ENCODE results near the gene DNAAF6. TPM values are rescaled to one million over a fixed set of nuclear protein-coding genes. Genes with fewer than 3 reads are reported as not detected.
"Not testable (repeated sequence)": the region's sequence is repeated elsewhere in the genome, so short reads cannot be mapped to it uniquely, and the experiment has no call there.

DNAAF6 gene
- total RNA-seq (2022) (not detected in 2 replicates), Bru-seq, nascent RNA (percentile 8 among the genes with signal in this experiment), BruChase-seq, experiment 1, labeled RNA remaining after a 6-hour chase (not detected), BruChase-seq, experiment 2, labeled RNA remaining after a 2-hour chase (not detected)
- long read RNA-seq = 0 reads

GRCh38 chrX:107205770-107206696, at the start of gene DNAAF6, which contains the start of gene NUP62CL:
Gene DNAAF6 (plus strand): TSS chrX:107206611. CDS start chrX:107212876, 6,265 bp downstream.
Gene NUP62CL (minus strand): TSS chrX:107206433. CDS start chrX:107175146, 31,287 bp downstream.
- no peak for TF ChIP-seq CTCF (IDR thresholded peaks at IDR 0.05; ENCODE audit: unreplicated experiment)
- Mint-ChIP-seq H3K36me3 (ENCODE audit: insufficient read depth, unreplicated experiment) (peaks cover 24% of the 10 kb centered on the region), H3K4me1 (ENCODE audit: low read depth, unreplicated experiment) (no peaks in the 10 kb centered on the region), H3K4me3 (ENCODE audit: low read depth, unreplicated experiment) (peak within 1 kb of the TSS; percentile 83), H3K9me3 (ENCODE audit: low read depth, unreplicated experiment) (no peaks in the 10 kb centered on the region), H3K27me3 (ENCODE audit: unreplicated experiment) (no peaks in the 10 kb centered on the region), H3K27ac (ENCODE audit: unreplicated experiment) (peak within 1 kb of the TSS; percentile 85)
- DNase-seq = peak; percentile 84
- BruUV-seq (replicated peaks) = no TSS peak
- intact Hi-C loops (cut with micrococcal nuclease; ENCODE audit: unreplicated experiment) = loop anchor here (5.0 kb wide), 1 partner anchor 69 kb away; no protein-coding TSS in a partner anchor
- CTCF ChIA-PET = interaction anchor here (0.6 to 1.2 kb wide), 2 partner anchors 51 to 530 kb away, joined by 3 to 4 read pairs; no protein-coding TSS in a partner anchor

GRCh38 chrX:107157618-107158017, 48.8 kb upstream of the DNAAF6 start:
- H3K4me1 Mint-ChIP-seq (ENCODE audit: low read depth, unreplicated experiment); H3K27ac Mint-ChIP-seq (ENCODE audit: unreplicated experiment); DNase-seq; H3K27me3 Mint-ChIP-seq (ENCODE audit: unreplicated experiment); intact Hi-C loops (cut with micrococcal nuclease; ENCODE audit: unreplicated experiment); H3K9me3 Mint-ChIP-seq (ENCODE audit: low read depth, unreplicated experiment); H3K4me3 Mint-ChIP-seq (ENCODE audit: low read depth, unreplicated experiment); CTCF ChIA-PET; BruUV-seq (replicated peaks); H3K36me3 Mint-ChIP-seq (ENCODE audit: insufficient read depth, unreplicated experiment): not testable (repeated sequence)

GRCh38 chrX:107167163-107167921, 39.1 kb upstream of the DNAAF6 start:
- no peak for TF ChIP-seq CTCF (IDR thresholded peaks at IDR 0.05; ENCODE audit: unreplicated experiment)
- Mint-ChIP-seq H3K9me3 (ENCODE audit: low read depth, unreplicated experiment) (no peaks in the 10 kb centered on the region), H3K4me3 (ENCODE audit: low read depth, unreplicated experiment) (no peak overlapping the region), H3K27me3 (ENCODE audit: unreplicated experiment) (no peaks in the 10 kb centered on the region), H3K27ac (ENCODE audit: unreplicated experiment) (no peak overlapping the region), H3K4me1 (ENCODE audit: low read depth, unreplicated experiment) (no peaks in the 10 kb centered on the region), H3K36me3 (ENCODE audit: insufficient read depth, unreplicated experiment) (no peaks in the 10 kb centered on the region)
- intact Hi-C loops (cut with micrococcal nuclease; ENCODE audit: unreplicated experiment) = no loop called here
- CTCF ChIA-PET = no interaction called here
- BruUV-seq (replicated peaks) = no TSS peak
- DNase-seq = no peak

GRCh38 chrX:107168257-107168656, 38.2 kb upstream of the DNAAF6 start:
- H3K9me3 Mint-ChIP-seq (ENCODE audit: low read depth, unreplicated experiment) = no peaks in the 10 kb centered on the region
- TF ChIP-seq CTCF (IDR thresholded peaks at IDR 0.05; ENCODE audit: unreplicated experiment) = no peak
- H3K4me1 Mint-ChIP-seq (ENCODE audit: low read depth, unreplicated experiment) = no peaks in the 10 kb centered on the region
- no peak for DNase-seq
- no TSS peak for BruUV-seq (replicated peaks)
- no peaks in the 10 kb centered on the region for H3K36me3 Mint-ChIP-seq (ENCODE audit: insufficient read depth, unreplicated experiment)
- intact Hi-C loops (cut with micrococcal nuclease; ENCODE audit: unreplicated experiment) = no loop called here
- no peak overlapping the region for H3K27ac Mint-ChIP-seq (ENCODE audit: unreplicated experiment)
- H3K4me3 Mint-ChIP-seq (ENCODE audit: low read depth, unreplicated experiment) = no peak overlapping the region
- CTCF ChIA-PET = no interaction called here
- no peaks in the 10 kb centered on the region for H3K27me3 Mint-ChIP-seq (ENCODE audit: unreplicated experiment)
